Adrenal gland (tissue), 5 donors: ENCODE data around the gene SFXN5.

ENCODE experiments used
- POLR2A ChIP-seq, 2 donors: fragments of 450-650 bp; IDR thresholded peaks; one replicate each; pipeline ENCODE4 v1.6.1; 2017; ENCODE audit warnings: antibody characterized with exemption in 2 of 2, mild to moderate bottlenecking in 2 of 2, moderate library complexity in 1 of 2
- TF ChIP-seq, protein P1 (sequence below), 6 experiments: fragments of 450-650 bp in 4 of 6; fragments of 200-600 bp in 2 of 6; sonication (generic) in 1 of 6; IDR thresholded peaks; 1 replicate in 5 of 6; 2 replicates in 1 of 6; pipeline versions ENCODE4 v1.5.1 to v1.8.0; 2016 to 2021; ENCODE audit warnings: antibody characterized with exemption in 6 of 6, mild to moderate bottlenecking in 2 of 6, moderate library complexity in 1 of 6
- donor health status: DM: no; HTN: no; CAD: no.

DNA sequence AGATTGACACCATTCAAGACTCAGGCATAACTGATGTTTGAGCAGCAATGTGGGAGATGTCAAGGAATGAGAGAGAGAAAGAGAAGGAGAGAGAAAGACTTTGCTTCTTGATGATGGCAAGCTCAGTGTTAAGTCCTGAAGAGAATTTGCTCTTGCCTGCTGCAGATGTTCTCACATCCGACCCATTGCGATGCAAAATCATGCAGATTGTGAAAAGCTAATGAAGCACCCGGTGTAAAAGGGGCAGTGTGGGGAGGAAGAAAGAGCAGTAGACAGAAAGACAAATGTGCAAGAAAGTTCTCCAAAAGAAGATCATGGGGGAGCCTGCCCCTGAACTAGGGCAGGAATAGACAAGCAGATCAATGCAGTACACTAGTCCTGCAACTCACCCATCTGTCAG, 96.5 kb downstream of the SFXN5 start:
- TF ChIP-seq, protein P1, sequence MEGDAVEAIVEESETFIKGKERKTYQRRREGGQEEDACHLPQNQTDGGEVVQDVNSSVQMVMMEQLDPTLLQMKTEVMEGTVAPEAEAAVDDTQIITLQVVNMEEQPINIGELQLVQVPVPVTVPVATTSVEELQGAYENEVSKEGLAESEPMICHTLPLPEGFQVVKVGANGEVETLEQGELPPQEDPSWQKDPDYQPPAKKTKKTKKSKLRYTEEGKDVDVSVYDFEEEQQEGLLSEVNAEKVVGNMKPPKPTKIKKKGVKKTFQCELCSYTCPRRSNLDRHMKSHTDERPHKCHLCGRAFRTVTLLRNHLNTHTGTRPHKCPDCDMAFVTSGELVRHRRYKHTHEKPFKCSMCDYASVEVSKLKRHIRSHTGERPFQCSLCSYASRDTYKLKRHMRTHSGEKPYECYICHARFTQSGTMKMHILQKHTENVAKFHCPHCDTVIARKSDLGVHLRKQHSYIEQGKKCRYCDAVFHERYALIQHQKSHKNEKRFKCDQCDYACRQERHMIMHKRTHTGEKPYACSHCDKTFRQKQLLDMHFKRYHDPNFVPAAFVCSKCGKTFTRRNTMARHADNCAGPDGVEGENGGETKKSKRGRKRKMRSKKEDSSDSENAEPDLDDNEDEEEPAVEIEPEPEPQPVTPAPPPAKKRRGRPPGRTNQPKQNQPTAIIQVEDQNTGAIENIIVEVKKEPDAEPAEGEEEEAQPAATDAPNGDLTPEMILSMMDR (IDR thresholded peaks at IDR 0.05): no peak
- no peak for TF ChIP-seq POLR2A (IDR thresholded peaks at IDR 0.05)
